Breast epithelium (tissue), 3 donors: ENCODE results near the gene AMD1.

Experiments used
- CTCF ChIP-seq, 3 donors: fragments of 450-650 bp; IDR thresholded peaks; one replicate each; pipeline ENCODE4 v1.5.1; 2016 to 2017; ENCODE audit warnings: antibody characterized with exemption in 3 of 3, mild to moderate bottlenecking in 3 of 3, moderate library complexity in 3 of 3
- POLR2A ChIP-seq: fragments of 450-650 bp; IDR thresholded peaks from one replicate; pipeline ENCODE4 v1.6.1; 2016; ENCODE audit warnings: antibody characterized with exemption, mild to moderate bottlenecking, moderate library complexity
- POLR2AphosphoS5 ChIP-seq, 3 donors: sonication (generic); formaldehyde crosslinking; IDR thresholded peaks; one replicate each; pipeline ENCODE4 v1.6.1; 2017; ENCODE audit warnings: antibody characterized with exemption in 3 of 3

GRCh38 chr6:110939429-110940200 is 65.0 kb downstream of the AMD1 start:
- no peak for TF ChIP-seq CTCF (IDR thresholded peaks at IDR 0.05)
- no peak for TF ChIP-seq POLR2A
- TF ChIP-seq POLR2AphosphoS5 (IDR thresholded peaks at IDR 0.05): no peak
